Measurements from ENCODE around the gene RFTN1.

DNA sequence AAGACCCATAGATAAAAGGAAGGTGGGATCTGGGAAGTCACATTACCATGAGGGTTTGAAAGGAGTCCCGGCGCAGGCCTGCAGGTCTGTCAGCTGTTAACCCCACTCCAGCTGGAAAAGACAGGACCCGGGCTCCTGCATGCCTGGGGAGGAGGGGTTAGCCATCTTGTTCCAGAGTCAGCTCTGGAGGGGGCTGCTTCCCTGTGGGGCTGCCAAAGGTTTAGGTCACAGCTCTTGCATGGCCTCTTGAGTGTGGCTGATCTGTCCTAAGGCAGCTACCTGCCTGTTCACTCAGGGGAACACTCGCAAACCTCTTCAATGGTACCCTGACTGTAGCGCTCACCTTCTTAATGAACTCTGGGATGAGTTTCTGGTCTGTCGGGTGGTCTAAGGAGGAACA is 104.5 kb downstream of the RFTN1 start:
- TF ChIP-seq, protein P1, sequence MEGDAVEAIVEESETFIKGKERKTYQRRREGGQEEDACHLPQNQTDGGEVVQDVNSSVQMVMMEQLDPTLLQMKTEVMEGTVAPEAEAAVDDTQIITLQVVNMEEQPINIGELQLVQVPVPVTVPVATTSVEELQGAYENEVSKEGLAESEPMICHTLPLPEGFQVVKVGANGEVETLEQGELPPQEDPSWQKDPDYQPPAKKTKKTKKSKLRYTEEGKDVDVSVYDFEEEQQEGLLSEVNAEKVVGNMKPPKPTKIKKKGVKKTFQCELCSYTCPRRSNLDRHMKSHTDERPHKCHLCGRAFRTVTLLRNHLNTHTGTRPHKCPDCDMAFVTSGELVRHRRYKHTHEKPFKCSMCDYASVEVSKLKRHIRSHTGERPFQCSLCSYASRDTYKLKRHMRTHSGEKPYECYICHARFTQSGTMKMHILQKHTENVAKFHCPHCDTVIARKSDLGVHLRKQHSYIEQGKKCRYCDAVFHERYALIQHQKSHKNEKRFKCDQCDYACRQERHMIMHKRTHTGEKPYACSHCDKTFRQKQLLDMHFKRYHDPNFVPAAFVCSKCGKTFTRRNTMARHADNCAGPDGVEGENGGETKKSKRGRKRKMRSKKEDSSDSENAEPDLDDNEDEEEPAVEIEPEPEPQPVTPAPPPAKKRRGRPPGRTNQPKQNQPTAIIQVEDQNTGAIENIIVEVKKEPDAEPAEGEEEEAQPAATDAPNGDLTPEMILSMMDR (IDR thresholded peaks at IDR 0.05): no peak
- TF ChIP-seq POLR2A (IDR thresholded peaks at IDR 0.05): no peak
